Measurements from ENCODE around the gene GPR18.
A peak's percentile ranks its signal among the peaks of the same experiment; 100 is the strongest.

The GPR18 gene

DNA sequence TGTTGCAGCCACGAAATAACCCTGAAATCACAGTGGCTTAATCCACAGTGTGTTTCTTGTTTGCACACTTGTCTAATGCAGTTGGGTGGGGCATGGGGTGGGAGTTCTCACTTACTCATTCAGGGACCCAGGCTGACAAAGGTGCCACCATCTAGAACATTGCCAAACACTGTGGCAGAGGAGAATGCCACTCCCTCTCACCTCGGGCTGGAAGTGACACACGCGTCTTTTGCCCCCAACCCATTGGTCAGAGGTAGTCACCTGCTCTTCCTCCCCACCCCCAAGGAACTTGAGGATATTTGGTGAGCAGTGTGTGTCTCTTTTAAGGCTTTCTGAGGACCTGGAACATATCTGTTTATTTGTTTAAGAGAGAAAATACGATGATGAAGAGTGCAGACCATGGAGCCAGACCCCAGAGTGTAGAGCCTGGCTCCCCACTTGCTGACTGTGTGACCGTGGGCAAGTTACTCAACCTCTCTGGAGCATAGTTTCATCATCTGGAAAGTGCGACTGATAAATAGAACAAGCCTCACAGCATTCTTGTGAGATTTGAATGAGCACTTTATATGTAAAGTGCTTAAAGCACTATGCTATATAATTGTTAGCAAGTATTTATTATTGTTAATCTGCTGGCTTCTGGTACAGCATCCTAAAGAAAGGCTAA lies 31.6 kb upstream of the GPR18 start:
- DNase-seq = peak; percentile 59

DNA sequence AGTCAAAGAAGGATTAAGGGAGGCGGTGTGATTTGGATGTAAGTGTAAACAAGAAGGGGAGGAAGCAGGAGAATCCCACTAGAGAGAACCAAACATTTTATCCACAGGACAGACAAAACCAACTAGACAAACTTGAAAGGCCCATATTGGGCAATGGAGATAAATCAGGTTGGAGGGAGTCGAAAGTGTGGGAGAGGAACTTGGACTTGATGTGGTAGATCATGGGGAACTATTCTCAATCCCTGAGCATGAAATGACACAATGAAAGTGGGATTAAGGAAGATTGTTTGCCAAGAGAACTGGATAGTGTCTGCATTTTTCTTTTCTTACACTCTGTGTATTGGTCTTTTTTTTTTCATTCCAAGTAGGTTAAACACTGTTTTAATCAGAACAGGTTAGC lies 31.1 kb upstream of the GPR18 start:
- no peak for DNase-seq

DNA sequence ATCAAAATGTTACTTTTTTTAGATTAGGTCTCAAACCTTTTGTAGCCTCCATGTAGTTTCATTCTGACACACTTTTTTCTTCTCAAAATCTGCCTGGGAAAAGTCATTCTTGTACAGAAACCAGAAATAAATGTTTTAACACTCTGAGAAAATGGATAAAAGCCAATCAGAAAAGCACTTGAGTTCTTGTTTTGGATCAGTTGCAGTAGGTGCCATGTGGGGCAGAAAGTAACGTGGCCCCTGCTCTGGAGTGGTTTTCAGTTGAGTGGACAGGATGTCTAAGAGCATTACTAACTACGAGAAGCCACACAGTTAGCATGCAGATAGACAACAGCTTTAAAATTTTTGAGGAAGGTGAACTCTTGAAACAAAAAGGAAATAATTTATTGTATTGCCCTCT lies 29.9 kb upstream of the GPR18 start:
- no peak for DNase-seq

DNA sequence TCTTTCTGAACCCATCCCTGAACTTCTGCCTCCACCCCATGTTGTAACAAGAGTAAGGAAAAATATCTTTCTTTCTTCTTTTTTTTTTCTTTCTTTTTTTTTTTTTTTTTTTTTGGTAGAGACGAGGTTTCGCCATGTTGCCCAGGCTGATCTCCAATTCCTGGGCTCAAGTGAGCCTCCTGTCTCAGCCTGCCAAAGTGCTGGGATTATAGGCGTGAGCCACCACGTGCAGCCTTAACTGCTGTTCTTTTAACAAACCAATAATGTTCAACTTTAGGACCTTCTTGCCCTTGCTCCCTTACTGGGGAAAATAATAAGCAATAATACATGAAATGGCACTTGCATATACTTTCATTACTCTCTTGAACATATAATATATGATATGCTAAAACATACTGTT lies 29.4 kb upstream of the GPR18 start:
- DNase-seq = no peak

DNA sequence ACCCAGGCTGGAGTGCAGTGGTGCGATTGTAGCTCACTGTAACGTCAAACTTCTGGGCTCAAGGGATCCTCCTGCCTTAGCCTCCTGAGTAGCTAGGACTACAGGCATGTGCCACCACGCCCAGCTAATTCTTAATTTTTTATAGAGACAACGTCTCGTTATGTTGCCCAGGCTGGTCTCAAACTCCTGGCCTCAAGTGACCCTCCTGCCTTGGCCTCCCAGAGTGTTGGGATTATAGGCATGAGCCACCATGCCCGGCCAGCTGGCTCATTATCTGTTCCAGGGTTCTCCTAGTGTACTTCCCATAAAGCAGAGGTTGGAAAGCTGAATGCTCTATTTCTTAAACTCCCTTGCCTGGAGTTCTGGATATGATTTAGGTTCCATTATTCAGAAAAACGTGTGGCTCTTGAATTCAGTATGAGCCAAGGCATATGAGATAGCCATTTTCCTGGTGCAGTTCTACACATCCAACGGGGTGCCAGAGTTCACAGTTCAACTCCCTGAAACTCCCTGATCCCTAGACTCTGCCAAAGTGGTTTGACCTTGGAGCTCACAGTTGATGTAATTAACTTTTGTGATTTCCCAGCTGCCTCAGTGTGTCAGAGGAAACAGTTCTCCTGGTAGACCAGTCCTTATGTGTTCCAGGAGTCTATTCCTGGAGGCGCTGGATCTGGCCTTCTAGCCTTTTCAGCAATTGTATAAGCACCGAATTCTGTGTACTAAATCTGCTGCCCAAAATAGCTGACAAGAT lies 27.4 kb upstream of the GPR18 start:
- DNase-seq = no peak

DNA sequence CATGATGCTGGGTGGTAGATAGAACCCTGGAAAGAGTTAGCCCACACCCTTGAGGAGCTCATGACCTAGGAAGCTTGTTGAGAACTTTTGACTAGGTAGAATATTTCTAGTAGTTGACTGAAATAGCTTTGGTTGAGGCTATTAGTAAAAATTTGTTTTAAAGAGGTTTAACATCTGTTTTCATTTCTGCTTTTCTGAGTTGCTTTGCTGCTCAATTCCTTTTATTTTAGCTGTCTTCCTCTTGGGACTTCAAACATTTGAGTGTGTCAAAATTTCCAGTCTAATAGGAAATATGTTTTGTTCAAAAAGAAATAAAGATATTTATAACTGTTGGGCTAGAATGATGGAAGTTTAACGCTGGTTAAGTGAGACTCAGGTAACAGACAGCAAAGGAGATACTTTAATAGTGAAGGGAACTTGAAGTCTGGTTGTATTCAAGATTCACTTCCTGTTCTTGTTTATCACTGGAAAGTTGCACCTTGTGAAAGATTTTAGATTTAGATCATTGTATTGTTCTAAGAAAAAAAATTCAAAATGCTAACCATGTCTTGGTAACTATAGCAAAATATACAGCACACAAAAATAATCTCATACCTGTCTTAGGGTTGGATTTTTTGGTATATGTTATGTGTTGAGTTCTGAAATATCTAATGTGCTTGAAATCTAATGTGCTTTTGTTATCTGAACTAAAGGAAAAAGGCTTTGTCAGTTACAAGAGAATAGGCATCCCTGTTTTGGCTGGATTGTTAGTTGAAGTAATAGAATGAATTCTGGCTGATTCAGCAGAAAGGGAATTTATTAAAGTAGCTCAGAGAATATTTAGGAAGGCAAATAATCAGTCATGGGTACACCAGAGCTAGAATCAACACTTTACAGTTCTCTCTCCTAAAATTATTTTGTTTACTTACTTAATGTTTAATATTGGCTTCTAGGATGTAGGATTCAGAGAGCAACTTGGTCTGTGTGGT lies 24.4 kb upstream of the GPR18 start:
- no peak for DNase-seq

DNA sequence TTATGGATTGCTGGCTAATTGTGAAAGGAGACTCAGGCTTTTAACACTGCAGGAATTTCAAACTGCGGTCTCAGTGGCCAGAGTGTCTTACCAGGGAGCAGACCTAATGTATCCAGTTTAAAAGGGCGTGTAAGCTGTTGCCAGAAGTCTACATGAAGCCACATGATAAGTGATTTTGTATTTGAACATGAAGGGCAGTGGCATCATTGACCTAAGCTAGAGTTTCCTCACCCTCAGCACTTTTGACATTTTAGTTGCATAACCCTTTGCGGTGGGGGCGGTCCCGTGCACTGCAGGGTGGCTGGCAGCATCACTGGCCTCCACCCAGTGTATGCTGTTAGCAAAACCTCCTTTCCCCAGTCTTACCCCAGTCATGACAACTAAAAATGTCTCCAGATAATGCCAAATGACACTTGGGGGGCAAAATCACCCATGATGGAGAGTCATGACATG lies 23.7 kb upstream of the GPR18 start:
- peak; percentile 54 for DNase-seq

DNA sequence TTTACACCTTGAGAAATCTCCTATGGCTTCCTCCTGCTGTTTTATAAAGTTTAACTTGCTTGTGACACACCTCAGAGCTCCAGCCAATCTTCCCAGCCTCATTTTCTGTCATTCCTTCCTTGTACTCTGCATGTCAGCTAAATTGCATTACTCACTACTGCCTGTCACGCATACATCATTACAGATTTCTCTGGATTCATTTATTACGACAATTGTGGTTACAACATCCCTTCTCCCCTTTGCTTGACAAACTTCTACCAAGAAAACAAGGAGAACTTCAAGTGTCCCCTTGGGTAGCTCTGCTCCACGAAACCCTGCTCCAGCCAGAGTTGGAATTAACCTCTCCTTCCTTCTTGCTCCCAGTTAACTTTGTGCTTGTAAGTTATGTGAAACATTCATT lies 22.0 kb upstream of the GPR18 start:
- DNase-seq = no peak

DNA sequence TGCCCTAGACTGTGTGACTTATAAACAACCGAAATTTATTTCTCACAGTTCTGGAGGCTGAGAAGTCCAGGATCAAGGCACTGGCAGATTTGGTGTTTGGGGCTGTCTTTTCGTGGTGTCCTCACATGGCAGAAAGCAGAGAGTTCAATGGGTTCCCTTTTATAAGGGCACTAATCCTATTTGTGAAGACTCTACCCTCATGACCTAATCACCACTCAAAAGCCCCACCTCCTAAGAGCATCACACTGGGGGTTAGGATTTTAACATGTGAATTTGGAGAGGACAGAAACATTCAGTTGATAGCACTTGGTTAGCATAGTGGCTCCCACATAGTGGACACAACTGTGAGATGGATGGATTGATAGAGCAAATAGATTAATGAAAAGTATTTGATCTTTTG lies 21.5 kb upstream of the GPR18 start:
- DNase-seq = no peak

DNA sequence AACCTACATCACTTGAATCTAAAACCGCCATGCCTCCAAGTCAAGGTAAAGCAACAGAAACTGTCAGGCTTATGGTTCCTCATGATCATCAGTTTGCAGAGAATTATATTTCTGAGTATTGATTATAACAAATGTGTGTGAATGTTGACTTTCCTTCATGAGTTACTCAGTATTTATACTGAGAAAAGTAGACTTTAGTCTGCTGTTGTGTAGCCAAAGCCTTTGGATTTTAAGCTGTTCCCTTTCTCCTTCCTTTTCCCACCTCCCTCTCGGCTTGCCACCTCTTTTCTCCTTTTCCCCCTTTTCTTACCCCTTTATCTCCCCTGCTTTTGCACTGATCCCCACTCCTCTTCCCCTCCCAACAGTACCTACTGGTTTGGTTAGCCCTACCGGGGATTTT lies 20.7 kb upstream of the GPR18 start:
- no peak for DNase-seq

DNA sequence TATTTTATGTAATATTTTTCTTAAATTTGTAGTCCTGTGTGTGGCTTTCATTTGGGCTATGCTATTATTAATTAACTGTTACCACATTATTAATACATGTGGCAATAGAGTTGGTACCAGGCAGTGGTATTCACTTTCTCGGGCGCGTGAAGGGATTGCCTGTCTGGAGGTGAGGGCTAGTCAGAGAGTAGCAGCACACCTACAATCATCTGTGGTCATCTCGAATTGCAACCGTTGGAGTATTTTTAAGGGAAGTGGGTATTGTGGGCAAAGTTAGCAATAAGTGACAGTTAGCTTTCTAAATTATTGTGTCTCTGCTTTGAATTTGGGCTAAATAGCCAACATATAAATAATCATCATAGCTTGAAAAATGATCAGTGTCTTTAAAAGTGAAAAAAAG lies 20.0 kb upstream of the GPR18 start:
- DNase-seq = no peak

DNA sequence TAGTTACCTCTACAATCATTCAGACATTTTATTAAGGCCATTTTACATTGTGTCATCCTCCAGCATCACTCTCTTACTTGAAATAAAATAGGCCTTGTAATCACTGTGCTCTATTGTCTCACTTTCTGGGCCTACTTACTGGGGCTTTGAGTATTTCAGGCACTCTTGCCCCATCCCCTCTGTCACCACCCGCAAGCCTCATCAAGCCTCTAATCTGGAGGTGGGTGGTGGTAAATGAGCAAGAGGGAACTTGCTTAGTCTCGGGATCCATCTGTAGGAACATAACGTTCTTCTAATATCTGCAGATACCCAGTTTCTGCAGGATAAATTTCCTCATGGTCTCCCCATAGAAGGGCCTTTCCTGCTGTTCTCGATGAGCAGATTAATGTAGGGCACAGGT lies 19.4 kb upstream of the GPR18 start:
- DNase-seq = no peak

DNA sequence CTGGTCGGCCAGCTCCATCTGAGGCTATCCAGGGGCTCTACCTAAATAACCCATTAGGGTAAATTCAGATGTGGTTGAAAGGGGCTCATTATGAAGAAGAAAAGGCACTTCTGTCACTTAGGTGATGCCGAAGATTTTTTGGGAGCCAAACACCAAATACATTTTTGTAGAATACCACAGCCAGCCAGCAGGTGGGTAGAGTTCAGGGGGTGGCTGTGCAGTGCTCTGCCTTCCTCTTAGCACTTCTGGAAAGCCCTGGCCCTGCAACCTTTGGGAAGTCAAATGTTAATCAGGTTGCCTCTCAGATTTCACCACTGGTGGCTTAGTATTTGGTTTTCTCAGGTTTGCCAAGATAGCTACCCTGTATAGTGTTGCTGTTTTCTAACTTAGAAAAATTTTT lies 18.5 kb upstream of the GPR18 start:
- DNase-seq = no peak

DNA sequence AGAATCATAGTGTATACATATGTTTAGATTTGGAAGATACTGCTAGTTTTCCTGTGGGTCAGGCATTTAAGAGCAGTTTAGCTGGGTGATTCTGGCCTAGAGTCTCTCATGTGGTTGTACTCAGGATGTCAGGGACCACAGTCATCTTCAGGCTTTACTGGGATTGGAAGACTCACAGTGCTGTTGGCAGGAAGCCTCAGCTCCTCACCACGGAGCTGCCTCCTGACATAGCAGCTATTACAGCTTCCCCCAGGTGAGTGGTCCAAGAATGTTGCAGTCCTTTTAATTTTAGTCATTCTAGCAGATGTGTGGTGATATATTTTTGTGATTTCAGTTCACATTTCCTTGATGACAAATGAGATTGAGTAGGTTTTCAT lies 16.9 kb upstream of the GPR18 start:
- DNase-seq = peak; percentile 26

DNA sequence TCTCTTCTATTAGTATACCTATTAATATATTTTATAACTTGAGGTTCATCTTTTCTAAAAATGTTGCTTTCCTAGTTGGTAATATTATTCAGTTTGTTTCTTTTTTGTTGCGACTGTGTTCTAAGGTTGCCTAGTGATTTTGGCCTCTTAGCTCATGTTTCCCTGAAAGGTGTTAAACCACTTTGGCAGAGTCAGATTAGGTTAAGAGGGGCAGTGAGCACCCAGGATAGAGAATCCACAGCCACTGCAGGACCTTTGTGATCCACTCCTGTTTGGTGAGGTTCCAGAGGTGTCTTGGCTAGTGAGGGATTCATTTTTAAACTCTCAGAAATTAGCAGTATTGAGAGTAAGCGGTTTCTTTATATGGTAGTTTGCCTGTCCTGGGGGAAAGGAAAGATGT lies 14.9 kb upstream of the GPR18 start:
- DNase-seq = no peak

DNA sequence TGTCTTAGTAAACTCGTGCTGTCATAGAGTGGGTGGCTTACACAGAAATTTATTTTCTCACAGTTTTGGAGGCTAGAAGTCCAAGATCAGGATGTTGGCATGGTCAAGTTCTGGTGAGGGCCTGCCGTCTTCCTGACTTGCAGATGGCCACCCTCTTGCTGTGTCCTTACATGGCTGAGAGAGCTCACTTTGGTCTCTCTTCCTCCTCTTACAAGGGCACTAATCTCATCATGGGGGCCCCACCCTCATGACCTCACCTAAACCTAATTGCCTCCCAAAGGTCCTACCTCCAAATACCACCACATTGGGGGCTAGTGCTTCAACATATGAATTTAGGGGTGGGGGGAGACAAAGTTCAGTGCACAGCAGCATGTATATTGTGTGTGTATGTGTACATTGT lies 14.3 kb upstream of the GPR18 start:
- no peak for DNase-seq

DNA sequence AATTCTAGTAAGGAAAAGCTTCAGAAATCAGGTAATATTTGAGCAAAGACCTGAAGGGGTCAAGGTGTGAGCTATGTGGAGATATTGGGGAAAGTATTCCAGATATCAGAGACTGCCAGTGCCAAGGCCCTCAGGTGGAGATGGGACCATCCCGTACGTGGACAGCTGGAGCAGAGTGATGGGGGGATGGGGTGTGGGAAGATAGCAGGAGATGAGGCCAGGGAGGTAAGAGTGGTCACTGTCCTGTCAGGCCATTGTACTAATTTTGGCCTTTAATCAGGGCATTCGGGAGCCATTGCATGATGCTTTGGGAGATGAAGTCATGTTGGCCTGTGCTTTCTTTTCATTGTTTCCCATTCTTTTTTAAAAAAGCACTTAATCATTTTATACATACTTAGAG lies 13.1 kb upstream of the GPR18 start:
- no peak for DNase-seq

DNA sequence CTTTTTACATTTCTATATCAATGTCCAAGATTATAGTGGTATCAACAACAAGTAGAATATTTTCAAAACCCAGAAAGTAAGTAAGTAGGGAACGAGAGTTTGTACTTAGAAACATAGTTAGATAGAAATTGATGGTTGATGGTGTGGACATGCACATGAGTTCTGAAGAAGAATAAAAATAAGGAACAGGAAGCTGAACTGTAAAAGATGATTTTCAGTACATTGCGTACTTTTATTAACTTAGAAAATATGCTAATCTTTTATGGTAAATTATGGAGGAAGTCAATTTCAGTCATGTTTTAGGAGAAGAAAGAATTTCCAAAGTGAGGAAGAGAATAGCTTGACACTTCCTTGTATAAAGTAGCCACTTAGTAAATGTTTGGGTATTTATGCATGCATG lies 12.3 kb upstream of the GPR18 start:
- no peak for DNase-seq

DNA sequence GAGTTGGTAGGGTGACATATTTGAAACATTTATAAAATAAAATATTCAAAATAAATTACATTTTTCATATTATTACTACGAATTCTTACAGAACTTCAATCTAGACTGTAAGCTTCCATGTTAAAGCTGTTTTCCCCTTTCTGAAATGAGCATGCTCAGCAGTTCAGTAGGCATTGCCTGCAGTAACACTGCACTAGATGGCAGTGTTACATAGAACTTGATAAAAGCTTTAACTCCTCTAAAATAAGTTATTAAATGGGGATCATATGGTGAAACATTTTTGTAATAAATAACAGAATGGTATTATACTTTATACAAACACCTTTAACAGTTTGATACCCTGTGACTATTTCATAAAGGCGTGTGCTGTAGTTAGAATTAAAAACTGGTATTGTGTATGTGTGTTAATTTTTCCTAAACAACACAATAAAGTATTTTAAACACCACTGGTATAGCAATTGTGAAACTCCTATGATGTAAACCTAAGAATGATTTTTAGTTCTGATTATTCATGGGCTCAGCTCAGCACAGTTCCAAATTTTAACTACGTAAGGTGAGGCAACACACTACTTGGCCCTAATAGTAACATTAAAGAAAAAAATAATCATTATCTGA lies 11.6 kb upstream of the GPR18 start:
- peak; percentile 31 for DNase-seq

DNA sequence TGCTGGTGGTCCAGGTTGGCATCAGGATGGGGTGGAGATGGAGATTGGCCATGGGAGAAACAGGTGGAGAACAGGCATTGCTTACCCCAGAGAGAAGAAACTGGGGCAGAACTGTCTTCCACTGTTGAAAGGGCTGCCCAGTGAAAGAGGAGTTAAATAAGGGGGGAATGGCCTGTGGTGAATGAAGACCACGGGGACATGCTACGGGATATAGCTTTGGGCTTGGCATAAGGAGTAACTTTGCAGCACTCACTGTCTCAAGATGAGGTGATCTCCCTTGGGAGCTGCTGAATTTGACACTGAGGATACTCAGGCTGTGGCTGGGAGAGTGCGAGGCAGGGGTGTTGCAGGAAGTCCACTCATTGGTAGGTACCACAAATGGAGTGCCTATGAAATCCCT lies 10.6 kb upstream of the GPR18 start:
- DNase-seq = no peak

DNA sequence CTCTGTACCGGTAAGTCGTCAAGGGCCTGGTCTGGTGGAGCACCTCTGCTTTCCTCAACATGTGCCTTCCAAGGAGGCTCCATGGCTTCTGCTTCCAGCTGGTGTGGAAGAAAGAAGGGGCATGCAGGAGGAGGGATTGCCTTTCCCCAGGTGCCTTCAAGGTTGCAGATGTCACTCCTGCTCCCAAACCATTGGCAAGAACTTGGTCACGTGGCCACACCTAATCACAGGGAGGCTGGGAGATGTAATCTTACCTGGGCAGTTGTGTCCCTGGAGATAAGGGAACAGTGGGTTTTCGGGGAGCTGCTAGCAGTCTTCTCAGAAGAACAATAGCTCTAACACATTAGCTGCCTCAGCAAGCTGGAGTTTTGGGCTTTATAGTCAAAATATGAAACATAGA lies 9.7 kb upstream of the GPR18 start:
- DNase-seq = no peak

DNA sequence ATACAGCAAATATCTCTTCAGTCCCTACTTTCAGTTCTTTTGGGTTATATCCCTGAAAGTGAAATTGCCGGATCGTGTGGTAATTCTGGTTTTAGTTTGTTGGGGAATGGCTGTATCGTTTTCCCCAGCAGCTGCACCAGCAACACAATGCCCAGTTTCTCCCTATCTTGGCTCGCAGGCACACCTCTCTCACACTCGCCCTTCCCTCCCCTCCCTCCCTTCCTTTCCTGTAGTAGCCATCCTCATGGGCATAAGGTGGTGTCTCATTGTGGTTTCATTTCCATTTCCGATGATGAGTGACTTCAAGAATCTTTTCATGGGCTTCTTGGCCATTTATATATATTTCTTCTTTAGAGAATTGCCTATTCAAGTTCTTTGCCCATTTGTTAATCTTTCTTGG lies 8.6 kb upstream of the GPR18 start:
- DNase-seq = no peak

DNA sequence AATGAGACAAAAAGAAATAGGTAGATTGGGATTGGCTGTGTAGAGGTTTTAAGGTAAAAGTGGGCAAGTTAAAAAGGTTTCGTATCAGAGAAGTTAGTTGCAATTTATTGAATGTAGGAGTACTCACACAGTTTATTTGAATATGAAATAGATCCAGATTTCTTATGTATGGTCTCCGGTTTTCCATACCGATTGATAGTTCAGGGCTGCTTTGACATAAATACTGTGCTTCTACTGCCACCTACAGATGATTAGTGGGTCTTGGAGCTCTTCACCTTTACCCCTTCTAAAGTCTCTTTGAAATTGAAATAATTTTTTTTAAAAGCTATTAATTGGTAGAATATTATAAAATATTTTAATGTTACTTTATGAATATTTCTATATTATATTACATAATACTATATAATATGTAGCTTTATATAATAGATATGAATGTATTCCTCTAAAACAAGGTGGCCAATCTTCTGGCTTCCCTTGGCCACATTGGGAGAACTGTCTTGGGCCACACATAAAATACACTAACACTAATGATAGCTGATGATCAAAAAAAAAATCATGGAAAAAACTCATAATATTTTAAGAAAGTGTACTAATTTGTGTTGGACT lies 7.7 kb upstream of the GPR18 start:
- DNase-seq = no peak

Data from activated gamma-delta T cell treated with Interleukin-2 at 50 U/mL for 16 hours (primary cell).